GM18508 (cell line): ENCODE data around the gene ERBB4.

Experiments
- ATAC-seq: cut with Tn5 transposase; IDR thresholded peaks from one replicate; pipeline ENCODE4 v1.9.1; 2021; ENCODE audit warnings: moderate number of reproducible peaks; ENCODE audit not compliant: insufficient read depth, unreplicated experiment

ERBB4 gene

GRCh38 chr2:211408483-211408891, 1130.1 kb downstream of the ERBB4 start:
- no peak for ATAC-seq

GRCh38 chr2:211407076-211407475, 1131.5 kb downstream of the ERBB4 start:
- no peak for ATAC-seq

GRCh38 chr2:211405036-211405435, 1133.6 kb downstream of the ERBB4 start:
- ATAC-seq = no peak

- no peak for ATAC-seq
Observed at GRCh38 chr2:211404098-211404497, 1134.5 kb downstream of the ERBB4 start.

GRCh38 chr2:211401328-211401727, 1137.3 kb downstream of the ERBB4 start:
- ATAC-seq = no peak

GRCh38 chr2:211397764-211398163, 1140.8 kb downstream of the ERBB4 start:
- no peak for ATAC-seq

- no peak for ATAC-seq
Observed at GRCh38 chr2:211396815-211397214, 1141.8 kb downstream of the ERBB4 start.

GRCh38 chr2:211391189-211391567, 1147.4 kb downstream of the ERBB4 start:
- ATAC-seq = no peak

GRCh38 chr2:211390536-211391188, 1147.9 kb downstream of the ERBB4 start:
- ATAC-seq = no peak

- ATAC-seq = no peak
Observed at GRCh38 chr2:211387734-211388133, 1150.9 kb downstream of the ERBB4 start.

- no peak for ATAC-seq
Observed at GRCh38 chr2:211380041-211380440, 1158.6 kb downstream of the ERBB4 start.

- ATAC-seq = no peak
Observed at GRCh38 chr2:211376410-211376809, 1162.2 kb downstream of the ERBB4 start.

- no peak for ATAC-seq
Observed at GRCh38 chr2:211373203-211373602, 1165.4 kb downstream of the ERBB4 start.

- no peak for ATAC-seq
Observed at GRCh38 chr2:211371465-211371864, 1167.1 kb downstream of the ERBB4 start.

GRCh38 chr2:211368467-211368866, 1170.1 kb downstream of the ERBB4 start:
- no peak for ATAC-seq

- peak; percentile 95 for ATAC-seq
Observed at GRCh38 chr2:211367711-211368110, 1170.9 kb downstream of the ERBB4 start.

GRCh38 chr2:211367293-211367692, 1171.3 kb downstream of the ERBB4 start:
- no peak for ATAC-seq

GRCh38 chr2:211364911-211365310, 1173.7 kb downstream of the ERBB4 start:
- no peak for ATAC-seq

GRCh38 chr2:211361383-211361782, 1177.2 kb downstream of the ERBB4 start:
- ATAC-seq = no peak

GRCh38 chr2:211359347-211359746, 1179.3 kb downstream of the ERBB4 start:
- no peak for ATAC-seq

- ATAC-seq = no peak
Observed at GRCh38 chr2:211358504-211358903, 1180.1 kb downstream of the ERBB4 start.

GRCh38 chr2:211354481-211354880, 1184.1 kb downstream of the ERBB4 start:
- ATAC-seq = no peak

- no peak for ATAC-seq
Observed at GRCh38 chr2:211351987-211352386, 1186.6 kb downstream of the ERBB4 start.
